Mesenteric fat pad (tissue), 1 donor: Measurements from ENCODE around the gene HP1BP3. TPM values are rescaled to one million over a fixed set of nuclear protein-coding genes. Genes with fewer than 3 reads are reported as not detected.

Experiments
- DNase-seq: peaks from one replicate; pipeline ENCODE4 v3.0.0-alpha.2; 2020; ENCODE audit warnings: low spot score
- total RNA-seq: library from RNA; stranded (reverse); fragmentation: NEBNext Ultra II Directional; extraction: Animal tissue kit (Norgen Biotek cat#: 25700); gene quantifications from one replicate; pipeline ENCODE4 v1.2.1, GENCODE V29; 2021
- donor health status: DM: yes; HTN: yes; CAD: no.

The HP1BP3 gene
- total RNA-seq, 1 donor from 2014 or later, result 149 TPM

DNA sequence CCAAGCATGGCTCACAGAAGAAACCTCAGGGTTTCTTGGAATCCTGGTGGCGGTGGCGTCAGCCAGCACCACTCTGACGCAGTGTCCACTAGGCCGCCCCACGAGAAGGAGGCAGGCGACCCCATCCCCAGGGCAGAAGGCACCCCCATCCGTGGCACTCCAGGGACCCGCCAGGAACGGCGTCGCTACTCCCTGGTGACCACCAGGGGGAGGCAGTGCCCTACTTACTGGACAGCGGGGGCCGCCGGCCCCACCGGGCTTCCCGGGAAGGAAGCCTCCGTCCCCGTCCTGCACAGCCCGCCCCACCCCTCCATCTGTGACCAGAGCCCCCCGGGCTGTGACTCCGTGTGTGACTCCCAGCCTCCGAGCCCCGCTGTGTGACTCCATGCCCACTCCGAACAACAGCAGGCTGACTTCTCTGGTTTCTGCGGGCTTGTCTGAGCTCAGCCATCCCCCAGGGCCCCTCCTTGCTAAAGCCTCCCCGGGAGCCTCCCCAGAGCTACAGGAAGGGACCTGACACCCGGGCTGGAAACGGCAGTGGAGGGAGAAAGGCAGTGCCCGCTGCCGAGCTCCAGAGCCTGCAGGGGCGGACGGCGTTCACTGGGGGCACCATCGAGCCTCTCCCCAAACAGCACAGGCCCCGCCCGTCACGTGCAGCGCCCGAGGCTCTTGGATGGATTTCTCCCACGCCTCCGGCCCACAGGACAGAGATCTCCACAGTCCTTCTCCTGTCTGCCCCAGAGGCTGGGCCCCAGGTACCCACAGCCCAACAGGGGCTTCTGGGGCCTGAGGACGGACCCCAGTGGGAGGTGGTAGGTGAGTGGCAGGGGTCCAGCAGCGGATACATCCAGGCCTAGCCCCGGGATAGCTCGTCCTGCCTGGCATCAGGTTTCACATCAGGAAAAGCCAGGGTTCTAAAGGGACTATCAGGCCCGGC, 90.4 kb downstream of the HP1BP3 start:
- peak; percentile 94 for DNase-seq

DNA sequence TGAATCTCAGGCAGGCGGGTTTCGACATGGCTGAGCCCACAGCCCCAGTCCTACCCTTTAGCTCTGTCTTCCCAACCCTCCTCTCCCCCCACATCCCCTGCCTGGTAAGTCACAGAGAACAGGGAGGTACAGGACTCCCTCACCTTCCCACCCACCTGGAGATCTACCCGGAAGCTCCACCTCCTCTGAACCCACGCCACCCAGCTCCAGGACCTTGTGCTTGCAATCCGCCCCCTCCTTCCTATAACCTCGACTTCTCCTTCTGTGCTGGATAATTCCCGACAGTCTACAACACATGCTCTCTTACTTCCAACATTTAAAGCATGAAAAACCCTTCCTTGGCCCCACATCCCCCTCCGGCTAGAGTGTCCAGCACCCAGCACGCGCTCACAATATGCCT, 91.6 kb downstream of the HP1BP3 start:
- no peak for DNase-seq

DNA sequence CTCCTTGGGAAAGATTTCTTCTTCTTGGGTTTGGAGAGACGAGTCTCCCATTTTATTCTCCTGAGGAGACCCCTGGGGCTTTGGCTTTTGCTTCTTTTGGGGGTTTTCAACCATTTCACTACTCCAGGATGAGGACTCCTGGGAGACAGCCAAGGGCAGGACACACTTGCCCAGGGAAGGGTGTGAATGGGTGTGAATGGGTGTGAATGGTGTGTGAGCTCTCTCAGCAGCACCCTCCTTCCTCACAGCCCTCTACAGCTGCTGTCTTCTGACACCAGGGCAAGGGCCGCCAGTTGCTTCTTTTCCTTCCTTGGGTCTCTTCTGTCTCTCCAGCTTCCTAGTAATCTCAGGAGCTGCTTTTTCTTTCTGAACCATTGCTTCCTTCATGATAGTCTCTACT, 93.5 kb downstream of the HP1BP3 start:
- no peak for DNase-seq

Other genes starting within 250 kb of the HP1BP3 start
- 0.87 TPM for gene FAM43B, start 234.7 kb downstream of the HP1BP3 start, total RNA-seq
- gene CDA, start 198.2 kb downstream of the HP1BP3 start, total RNA-seq, result 6.4 TPM
- 87.6 TPM for gene PINK1, start 153.8 kb downstream of the HP1BP3 start, total RNA-seq
- 133 TPM for gene DDOST, start 125.9 kb downstream of the HP1BP3 start, total RNA-seq
- gene KIF17, start 69.3 kb downstream of the HP1BP3 start, total RNA-seq, result 4.6 TPM
- gene SH2D5, start 54.6 kb downstream of the HP1BP3 start, total RNA-seq, result 0.22 TPM